ENCODE measurements around the gene FABP3.

GRCh38 chr1:31344503-31344902 lies 28.4 kb downstream of the FABP3 start:
- TF ChIP-seq POLR2A (IDR thresholded peaks at IDR 0.05) (no peak), POLR2AphosphoS5 (IDR thresholded peaks at IDR 0.05) (no peak), CTCF (IDR thresholded peaks at IDR 0.05) (no peak), EP300 (IDR thresholded peaks at IDR 0.05) (no peak)
